ENCODE measurements around the gene CHAT. TPM values are rescaled to one million over a fixed set of nuclear protein-coding genes. Genes with fewer than 3 reads are reported as not detected.

The CHAT gene
- total RNA-seq, 2 experiments from 2014 or later = not detected

DNA sequence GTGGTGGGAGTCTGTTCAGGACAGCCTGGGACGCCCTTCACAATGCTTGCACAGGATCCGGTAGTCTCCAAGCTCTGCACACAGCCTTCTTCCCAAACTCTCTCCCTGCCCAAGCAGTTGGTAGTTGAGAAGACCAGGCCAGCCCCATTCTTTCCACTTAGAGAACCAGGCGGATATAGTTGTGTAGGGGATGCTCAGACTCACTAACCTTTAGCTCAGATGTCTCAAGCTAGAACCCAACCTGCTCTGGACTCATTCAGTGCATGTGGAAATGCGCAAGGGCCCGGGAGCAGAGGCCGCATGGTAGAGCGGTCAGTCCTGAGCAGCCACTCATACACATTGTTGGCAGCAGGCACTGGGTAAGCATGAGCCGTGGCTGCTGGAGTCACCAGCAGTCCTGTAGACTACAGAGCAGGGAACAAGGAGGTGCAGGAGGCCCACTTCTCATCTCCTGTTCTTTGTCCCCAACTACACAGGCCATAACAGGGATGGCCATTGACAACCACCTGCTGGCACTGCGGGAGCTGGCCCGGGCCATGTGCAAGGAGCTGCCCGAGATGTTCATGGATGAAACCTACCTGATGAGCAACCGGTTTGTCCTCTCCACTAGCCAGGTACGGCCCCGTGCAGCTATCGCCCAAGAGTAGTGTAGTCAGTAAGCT, 48.5 kb downstream of the CHAT start:
- no peak for DNase-seq

DNA sequence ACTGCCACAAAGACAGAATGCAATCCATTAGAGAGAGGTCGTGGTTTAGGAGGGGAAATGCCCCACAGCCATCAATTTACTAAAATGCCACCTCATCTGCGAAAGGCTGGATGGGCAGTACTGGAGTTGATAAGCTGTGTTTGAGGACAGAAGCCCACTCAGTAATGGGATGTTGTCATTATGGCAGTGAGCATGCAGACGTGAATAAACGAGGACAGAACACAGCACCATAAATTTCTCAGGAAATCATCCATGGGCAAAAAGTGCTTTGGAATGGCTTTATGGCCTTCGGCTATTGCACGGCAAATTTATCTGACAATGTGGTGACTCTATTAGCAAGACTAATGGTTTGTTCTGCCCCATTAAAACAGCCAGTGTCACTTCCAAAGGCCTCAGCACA, 49.8 kb downstream of the CHAT start:
- DNase-seq (no peak), ATAC-seq (ENCODE audit: poor library complexity) (no peak)
- Mint-ChIP-seq H3K4me3 (no peak overlapping the region), H3K9me3 (peaks cover 8% of the 10 kb centered on the region), H3K27me3 (peaks cover 11% of the 10 kb centered on the region), H3K27ac (no peak overlapping the region), H3K4me1 (ENCODE audit: low read depth) (no peaks in the 10 kb centered on the region), H3K36me3 (ENCODE audit: low read depth) (no peaks in the 10 kb centered on the region)
- ChIA-PET POLR2A (no interaction called here), CTCF (no interaction called here)
- H3K27ac ChIP-seq (ENCODE audit: low read depth in 1 of 2, low read length in 2 of 2) = no peak overlapping the region
- no peaks in the 10 kb centered on the region for H3K4me1 ChIP-seq (ENCODE audit: insufficient read depth, low read length)
- TF ChIP-seq, protein P1, sequence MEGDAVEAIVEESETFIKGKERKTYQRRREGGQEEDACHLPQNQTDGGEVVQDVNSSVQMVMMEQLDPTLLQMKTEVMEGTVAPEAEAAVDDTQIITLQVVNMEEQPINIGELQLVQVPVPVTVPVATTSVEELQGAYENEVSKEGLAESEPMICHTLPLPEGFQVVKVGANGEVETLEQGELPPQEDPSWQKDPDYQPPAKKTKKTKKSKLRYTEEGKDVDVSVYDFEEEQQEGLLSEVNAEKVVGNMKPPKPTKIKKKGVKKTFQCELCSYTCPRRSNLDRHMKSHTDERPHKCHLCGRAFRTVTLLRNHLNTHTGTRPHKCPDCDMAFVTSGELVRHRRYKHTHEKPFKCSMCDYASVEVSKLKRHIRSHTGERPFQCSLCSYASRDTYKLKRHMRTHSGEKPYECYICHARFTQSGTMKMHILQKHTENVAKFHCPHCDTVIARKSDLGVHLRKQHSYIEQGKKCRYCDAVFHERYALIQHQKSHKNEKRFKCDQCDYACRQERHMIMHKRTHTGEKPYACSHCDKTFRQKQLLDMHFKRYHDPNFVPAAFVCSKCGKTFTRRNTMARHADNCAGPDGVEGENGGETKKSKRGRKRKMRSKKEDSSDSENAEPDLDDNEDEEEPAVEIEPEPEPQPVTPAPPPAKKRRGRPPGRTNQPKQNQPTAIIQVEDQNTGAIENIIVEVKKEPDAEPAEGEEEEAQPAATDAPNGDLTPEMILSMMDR (IDR thresholded peaks at IDR 0.05) = no peak
- no peak overlapping the region for H3K4me3 ChIP-seq (ENCODE audit: low read length)
- H3K9me3 ChIP-seq (ENCODE audit: control insufficient read depth in 1 of 2, insufficient read depth in 1 of 2, low read length in 2 of 2) = peaks cover 3 to 16% of the 10 kb centered on the region in 2 experiments
- no peaks in the 10 kb centered on the region for H3K36me3 ChIP-seq (ENCODE audit: insufficient read depth, low read length)
- intact Hi-C loops (cut with DNase I, micrococcal nuclease) = no loop called here
- peaks cover 11 to 13% of the 10 kb centered on the region in 2 experiments for H3K27me3 ChIP-seq (ENCODE audit: control insufficient read depth in 1 of 2, insufficient read depth in 2 of 2, low read length in 2 of 2)

More for the DNA sequence above, 48.5 kb downstream of the CHAT start:
- ATAC-seq (ENCODE audit: poor library complexity) = no peak
- Mint-ChIP-seq H3K27ac (no peak overlapping the region), H3K9me3 (peaks cover 8% of the 10 kb centered on the region), H3K27me3 (peaks cover 9% of the 10 kb centered on the region), H3K4me1 (ENCODE audit: low read depth) (no peaks in the 10 kb centered on the region), H3K4me3 (no peak overlapping the region), H3K36me3 (ENCODE audit: low read depth) (no peaks in the 10 kb centered on the region)
- TF ChIP-seq, protein P1 (IDR thresholded peaks at IDR 0.05) = no peak
- no peaks in the 10 kb centered on the region for H3K4me1 ChIP-seq (ENCODE audit: insufficient read depth, low read length)
- CTCF ChIA-PET = no interaction called here
- H3K9me3 ChIP-seq (ENCODE audit: control insufficient read depth in 1 of 2, insufficient read depth in 1 of 2, low read length in 2 of 2) = peaks cover 5 to 23% of the 10 kb centered on the region in 2 experiments
- peaks cover 7 to 13% of the 10 kb centered on the region in 2 experiments for H3K27me3 ChIP-seq (ENCODE audit: control insufficient read depth in 1 of 2, insufficient read depth in 2 of 2, low read length in 2 of 2)
- H3K4me3 ChIP-seq (ENCODE audit: low read length) = no peak overlapping the region
- intact Hi-C loops (cut with DNase I, micrococcal nuclease) = no loop called here
- POLR2A ChIA-PET = no interaction called here
- no peaks in the 10 kb centered on the region for H3K36me3 ChIP-seq (ENCODE audit: insufficient read depth, low read length)
- no peak overlapping the region for H3K27ac ChIP-seq (ENCODE audit: low read depth in 1 of 2, low read length in 2 of 2)

DNA sequence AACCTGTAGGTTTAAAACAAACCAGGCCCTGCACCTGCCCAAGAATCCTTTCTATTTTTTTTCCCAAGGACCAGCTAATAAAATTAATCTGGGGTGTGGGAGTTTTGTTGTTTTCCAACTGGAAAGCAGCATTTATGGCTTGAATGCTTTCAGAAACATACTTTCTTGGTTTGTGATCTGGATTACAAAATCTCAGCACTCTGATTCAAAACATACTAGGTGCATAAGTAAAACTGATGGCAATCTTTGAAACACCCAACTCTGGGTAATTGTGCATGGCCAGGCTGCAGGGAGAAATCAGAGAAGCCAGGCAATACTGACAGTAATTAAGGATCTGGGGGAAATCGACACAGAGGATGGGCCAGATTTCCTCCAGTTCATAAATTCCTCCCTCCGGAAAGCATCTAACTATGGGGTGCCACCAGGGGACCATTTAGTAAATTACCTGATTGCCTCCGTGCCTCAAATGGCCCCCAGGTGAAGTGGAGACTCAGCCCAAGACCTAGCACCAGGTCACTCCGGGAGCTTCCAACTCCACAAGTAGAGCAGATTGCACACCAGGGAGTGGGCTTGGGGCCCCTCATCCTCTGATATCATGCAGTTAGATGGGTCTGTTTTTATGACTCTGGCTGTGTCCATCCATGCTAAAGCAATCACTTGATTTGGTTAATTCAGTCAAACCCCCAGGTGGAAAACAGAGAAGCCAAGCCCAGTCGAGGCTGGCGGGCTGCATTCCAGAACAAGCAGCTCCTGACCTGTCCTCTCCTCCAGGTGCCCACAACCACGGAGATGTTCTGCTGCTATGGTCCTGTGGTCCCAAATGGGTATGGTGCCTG, 50.4 kb downstream of the CHAT start:
- Mint-ChIP-seq H3K27ac (no peak overlapping the region), H3K4me3 (no peak overlapping the region), H3K27me3 (peaks cover 16% of the 10 kb centered on the region), H3K36me3 (ENCODE audit: low read depth) (no peaks in the 10 kb centered on the region), H3K4me1 (ENCODE audit: low read depth) (no peaks in the 10 kb centered on the region), H3K9me3 (peaks cover 1% of the 10 kb centered on the region)
- ChIA-PET POLR2A (no interaction called here), CTCF (no interaction called here)
- H3K27me3 ChIP-seq (ENCODE audit: control insufficient read depth in 1 of 2, insufficient read depth in 2 of 2, low read length in 2 of 2) = peaks cover 11 to 13% of the 10 kb centered on the region in 2 experiments
- DNase-seq (no peak), ATAC-seq (ENCODE audit: poor library complexity) (no peak)
- peaks cover 0 to 15% of the 10 kb centered on the region in 2 experiments for H3K9me3 ChIP-seq (ENCODE audit: control insufficient read depth in 1 of 2, insufficient read depth in 1 of 2, low read length in 2 of 2)
- TF ChIP-seq, protein P1 (IDR thresholded peaks at IDR 0.05) = no peak
- no peaks in the 10 kb centered on the region for H3K36me3 ChIP-seq (ENCODE audit: insufficient read depth, low read length)
- H3K4me1 ChIP-seq (ENCODE audit: insufficient read depth, low read length) = no peaks in the 10 kb centered on the region
- intact Hi-C loops (cut with DNase I, micrococcal nuclease) = no loop called here
- H3K27ac ChIP-seq (ENCODE audit: low read depth in 1 of 2, low read length in 2 of 2) = no peak overlapping the region
- no peak overlapping the region for H3K4me3 ChIP-seq (ENCODE audit: low read length)

Data from CD4-positive, alpha-beta T cell (primary cell).